ENCODE data around the gene CLDN22. TPM values are rescaled to one million over a fixed set of nuclear protein-coding genes. Genes with fewer than 3 reads are reported as not detected.

The CLDN22 gene
- total and polyA plus RNA-seq, 11 donors: not detected

DNA sequence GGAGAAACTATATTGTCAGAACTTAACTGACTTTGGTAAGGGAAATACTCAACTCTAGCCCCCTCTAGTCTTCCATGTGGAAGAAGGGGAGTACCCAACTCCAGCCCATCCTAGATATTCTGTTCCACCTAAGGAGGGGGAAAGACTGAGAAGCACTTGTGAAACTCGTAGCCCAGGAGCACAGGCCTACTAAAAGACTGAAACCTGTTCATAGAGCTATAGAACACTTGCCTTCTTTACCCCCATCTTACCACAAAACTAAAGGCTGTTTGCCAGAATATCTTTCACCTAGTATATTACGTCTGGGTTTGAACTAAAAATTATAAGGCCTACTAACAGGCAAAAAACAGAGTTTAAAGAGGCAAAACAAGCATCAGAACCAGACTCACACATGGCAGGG, 15.5 kb downstream of the CLDN22 start:
- Histone ChIP-seq H3K27me3 (no peaks in the 10 kb centered on the region), H3K4me3 (no peak overlapping the region), H3K4me1 (peaks cover 0 to 10% (median 0%) of the 10 kb centered on the region in 12 donors), H3K9me3 (no peaks in the 10 kb centered on the region), H3K36me3 (peaks cover 0 to 33% (median 4%) of the 10 kb centered on the region in 9 donors), H3K27ac (no peak overlapping the region)
- DNase-seq: no peak
- ATAC-seq: no peak
- intact Hi-C loops (cut with DNase I): no loop called here
- TF ChIP-seq, protein P1, sequence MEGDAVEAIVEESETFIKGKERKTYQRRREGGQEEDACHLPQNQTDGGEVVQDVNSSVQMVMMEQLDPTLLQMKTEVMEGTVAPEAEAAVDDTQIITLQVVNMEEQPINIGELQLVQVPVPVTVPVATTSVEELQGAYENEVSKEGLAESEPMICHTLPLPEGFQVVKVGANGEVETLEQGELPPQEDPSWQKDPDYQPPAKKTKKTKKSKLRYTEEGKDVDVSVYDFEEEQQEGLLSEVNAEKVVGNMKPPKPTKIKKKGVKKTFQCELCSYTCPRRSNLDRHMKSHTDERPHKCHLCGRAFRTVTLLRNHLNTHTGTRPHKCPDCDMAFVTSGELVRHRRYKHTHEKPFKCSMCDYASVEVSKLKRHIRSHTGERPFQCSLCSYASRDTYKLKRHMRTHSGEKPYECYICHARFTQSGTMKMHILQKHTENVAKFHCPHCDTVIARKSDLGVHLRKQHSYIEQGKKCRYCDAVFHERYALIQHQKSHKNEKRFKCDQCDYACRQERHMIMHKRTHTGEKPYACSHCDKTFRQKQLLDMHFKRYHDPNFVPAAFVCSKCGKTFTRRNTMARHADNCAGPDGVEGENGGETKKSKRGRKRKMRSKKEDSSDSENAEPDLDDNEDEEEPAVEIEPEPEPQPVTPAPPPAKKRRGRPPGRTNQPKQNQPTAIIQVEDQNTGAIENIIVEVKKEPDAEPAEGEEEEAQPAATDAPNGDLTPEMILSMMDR (IDR thresholded peaks at IDR 0.05): no peak
- no peak for TF ChIP-seq POLR2A (IDR thresholded peaks at IDR 0.05)
- WGBS, 4 donors: 95 to 99% (median 98%) methylated on average over 2 of the region's 2 CpGs

DNA sequence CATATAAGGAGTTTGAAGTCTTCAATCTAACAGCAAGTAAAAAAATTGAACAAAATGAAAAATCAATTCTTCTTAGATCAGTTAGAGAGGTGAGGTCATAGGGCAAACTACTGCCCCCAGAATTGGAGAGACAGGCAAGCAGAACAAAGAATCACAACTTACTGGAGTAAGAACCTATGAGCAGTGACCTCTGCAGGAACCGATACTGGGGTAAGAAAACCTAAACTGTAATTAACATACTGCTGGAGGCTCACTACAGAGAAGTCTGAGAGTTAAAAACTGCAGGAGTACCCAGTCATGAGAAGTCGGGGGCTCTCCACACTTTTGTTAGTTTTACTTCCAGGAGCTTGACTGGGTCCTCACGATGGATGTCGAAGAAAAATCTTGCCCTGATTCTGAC, 16.0 kb downstream of the CLDN22 start:
- H3K4me1 ChIP-seq: peaks cover 0 to 10% (median 0%) of the 10 kb centered on the region in 12 donors
- TF ChIP-seq, protein P1 (IDR thresholded peaks at IDR 0.05): no peak
- no peak for TF ChIP-seq POLR2A (IDR thresholded peaks at IDR 0.05)
- no peak for ATAC-seq
- no peaks in the 10 kb centered on the region for H3K27me3 ChIP-seq
- 80 to 99% (median 97%) methylated on average over 4 of the region's 4 CpGs for WGBS, 4 donors
- no peak for DNase-seq
- intact Hi-C loops (cut with DNase I): no loop called here
- no peak overlapping the region for H3K4me3 ChIP-seq
- H3K9me3 ChIP-seq: no peaks in the 10 kb centered on the region
- no peak overlapping the region for H3K27ac ChIP-seq
- H3K36me3 ChIP-seq: peaks cover 0 to 33% (median 4%) of the 10 kb centered on the region in 9 donors

DNA sequence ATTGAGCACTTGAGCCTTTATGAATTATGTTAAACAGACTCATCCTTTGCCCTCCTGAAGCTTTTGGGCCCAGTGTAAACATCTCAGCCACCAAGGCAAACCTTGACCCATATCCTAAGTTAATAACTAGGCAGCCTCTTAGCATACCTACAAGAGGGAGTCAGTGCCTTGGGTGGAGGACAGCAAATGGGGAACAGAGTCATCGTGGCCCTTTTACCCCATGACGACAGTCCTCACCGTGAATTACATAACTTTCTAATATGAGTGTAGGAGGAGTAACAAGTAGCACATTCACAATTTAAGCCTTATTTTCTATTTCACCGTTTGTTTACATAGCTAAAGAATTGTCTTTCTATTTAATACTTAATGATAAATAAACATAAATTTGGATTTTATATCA, 16.8 kb downstream of the CLDN22 start:
- WGBS, 4 donors: 91 to 96% (median 95%) methylated on average over 4 of the region's 4 CpGs

DNA sequence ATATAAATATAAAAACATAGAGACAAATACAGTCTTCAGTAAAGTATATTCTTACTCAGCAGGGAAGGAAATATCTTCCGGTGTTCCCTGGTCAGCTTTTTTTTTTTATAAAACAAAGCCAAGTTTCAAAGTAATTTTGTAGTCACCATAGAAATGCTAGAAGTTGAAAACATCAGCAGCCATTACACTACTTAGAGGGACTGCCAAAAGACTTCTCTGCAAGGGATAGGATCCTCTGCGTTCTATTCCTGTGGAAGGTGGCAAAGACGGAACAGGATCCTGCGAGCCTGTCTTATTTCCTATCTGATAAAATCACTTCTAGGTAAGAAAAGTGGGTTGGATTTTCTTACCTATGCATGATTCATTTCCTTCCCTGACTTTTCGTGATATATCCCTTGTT, 19.4 kb downstream of the CLDN22 start:
- no peak overlapping the region for H3K27ac ChIP-seq

More for the DNA sequence above, 16.8 kb downstream of the CLDN22 start:
- no peaks in the 10 kb centered on the region for H3K27me3 ChIP-seq
- intact Hi-C loops (cut with DNase I): no loop called here
- peaks cover 0 to 35% (median 6%) of the 10 kb centered on the region in 9 donors for H3K36me3 ChIP-seq
- TF ChIP-seq, protein P1 (IDR thresholded peaks at IDR 0.05): no peak
- TF ChIP-seq POLR2A (IDR thresholded peaks at IDR 0.05): no peak
- no peak overlapping the region for H3K27ac ChIP-seq
- H3K4me1 ChIP-seq: peaks cover 0 to 10% (median 0%) of the 10 kb centered on the region in 12 donors
- DNase-seq (no peak), ATAC-seq (no peak)
- no peaks in the 10 kb centered on the region for H3K9me3 ChIP-seq
- H3K4me3 ChIP-seq: no peak overlapping the region

More for the DNA sequence above, 19.4 kb downstream of the CLDN22 start:
- 63 to 74% (median 68%) methylated on average over 5 of the region's 5 CpGs for WGBS, 4 donors
- Histone ChIP-seq H3K36me3 (peaks cover 0 to 53% (median 14%) of the 10 kb centered on the region in 9 donors), H3K9me3 (no peaks in the 10 kb centered on the region), H3K27me3 (no peaks in the 10 kb centered on the region), H3K4me1 (peaks cover 0 to 10% (median 0%) of the 10 kb centered on the region in 12 donors), H3K4me3 (no peak overlapping the region)
- intact Hi-C loops (cut with DNase I): no loop called here
- TF ChIP-seq, protein P1 (IDR thresholded peaks at IDR 0.05): no peak
- TF ChIP-seq POLR2A (IDR thresholded peaks at IDR 0.05): no peak
- DNase-seq: no peak
- no peak for ATAC-seq

All from heart left ventricle (tissue), 16 donors.